B cell (primary cell): ENCODE data around the gene MPP1.

ENCODE experiments used
- EZH2 ChIP-seq: IDR thresholded peaks from 2 replicates; pipeline ENCODE4 v1.6.1; 2012; ENCODE audit warnings: borderline replicate concordance, low read depth, mild to moderate bottlenecking, moderate library complexity, low read length; ENCODE audit not compliant: insufficient read depth, poor library complexity, severe bottlenecking
- TF ChIP-seq, protein P1 (sequence below): fragments of 200-600 bp; IDR thresholded peaks from one replicate; pipeline ENCODE4 v1.8.0; 2022; ENCODE audit warnings: antibody characterized with exemption, mild to moderate bottlenecking

GRCh38 chrX:154824638-154825037 is 19.4 kb upstream of the MPP1 start:
- TF ChIP-seq, protein P1, sequence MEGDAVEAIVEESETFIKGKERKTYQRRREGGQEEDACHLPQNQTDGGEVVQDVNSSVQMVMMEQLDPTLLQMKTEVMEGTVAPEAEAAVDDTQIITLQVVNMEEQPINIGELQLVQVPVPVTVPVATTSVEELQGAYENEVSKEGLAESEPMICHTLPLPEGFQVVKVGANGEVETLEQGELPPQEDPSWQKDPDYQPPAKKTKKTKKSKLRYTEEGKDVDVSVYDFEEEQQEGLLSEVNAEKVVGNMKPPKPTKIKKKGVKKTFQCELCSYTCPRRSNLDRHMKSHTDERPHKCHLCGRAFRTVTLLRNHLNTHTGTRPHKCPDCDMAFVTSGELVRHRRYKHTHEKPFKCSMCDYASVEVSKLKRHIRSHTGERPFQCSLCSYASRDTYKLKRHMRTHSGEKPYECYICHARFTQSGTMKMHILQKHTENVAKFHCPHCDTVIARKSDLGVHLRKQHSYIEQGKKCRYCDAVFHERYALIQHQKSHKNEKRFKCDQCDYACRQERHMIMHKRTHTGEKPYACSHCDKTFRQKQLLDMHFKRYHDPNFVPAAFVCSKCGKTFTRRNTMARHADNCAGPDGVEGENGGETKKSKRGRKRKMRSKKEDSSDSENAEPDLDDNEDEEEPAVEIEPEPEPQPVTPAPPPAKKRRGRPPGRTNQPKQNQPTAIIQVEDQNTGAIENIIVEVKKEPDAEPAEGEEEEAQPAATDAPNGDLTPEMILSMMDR = no peak
- TF ChIP-seq EZH2 = no peak
